Eye (tissue), 1 donor: ENCODE measurements around the gene MZT1.

Experiments
- DNase-seq: peaks from one replicate; pipeline ENCODE4 v3.0.0-alpha.2; 2015

The MZT1 gene

GRCh38 chr13:72727417-72728289, at the start of gene MZT1, which contains the start of gene BORA:
Gene MZT1, minus strand, starts transcription at chr13:72727629. Its CDS starts 27 bp downstream, at chr13:72727602.
Gene BORA, plus strand, starts transcription at chr13:72727923. Its CDS starts 1,018 bp downstream, at chr13:72728941.
- peak; percentile 98 for DNase-seq

- DNase-seq = no peak
Measured at GRCh38 chr13:72774019-72774418, 46.6 kb upstream of the MZT1 start.

- no peak for DNase-seq
Measured at GRCh38 chr13:72763411-72763810, 36.0 kb upstream of the MZT1 start.

- no peak for DNase-seq
Measured at GRCh38 chr13:72760189-72760588, 32.8 kb upstream of the MZT1 start.

GRCh38 chr13:72757792-72758535, 30.5 kb upstream of the MZT1 start:
- no peak for DNase-seq

- DNase-seq = no peak
Measured at GRCh38 chr13:72754111-72754510, 26.7 kb upstream of the MZT1 start.

GRCh38 chr13:72751220-72751619, 23.8 kb upstream of the MZT1 start:
- no peak for DNase-seq

- DNase-seq = no peak
Measured at GRCh38 chr13:72745260-72745659, 17.8 kb upstream of the MZT1 start.

- no peak for DNase-seq
Measured at GRCh38 chr13:72740015-72740414, 12.6 kb upstream of the MZT1 start.

GRCh38 chr13:72737033-72737432, 9.6 kb upstream of the MZT1 start:
- DNase-seq = no peak

- DNase-seq = no peak
Measured at GRCh38 chr13:72728290-72728605, 819 bp upstream of the MZT1 start.

GRCh38 chr13:72726726-72727416, 558 bp downstream of the MZT1 start:
- no peak for DNase-seq

- peak; percentile 22 for DNase-seq
Measured at GRCh38 chr13:72726185-72726584, 1.2 kb downstream of the MZT1 start.

GRCh38 chr13:72716776-72717175, 10.7 kb downstream of the MZT1 start:
- no peak for DNase-seq

GRCh38 chr13:72700509-72700908, 26.9 kb downstream of the MZT1 start:
- no peak for DNase-seq

GRCh38 chr13:72698164-72698563, 29.3 kb downstream of the MZT1 start:
- no peak for DNase-seq

- peak; percentile 45 for DNase-seq
Measured at GRCh38 chr13:72696579-72696978, 30.9 kb downstream of the MZT1 start.

- DNase-seq = no peak
Measured at GRCh38 chr13:72694314-72694713, 33.1 kb downstream of the MZT1 start.

- no peak for DNase-seq
Measured at GRCh38 chr13:72693832-72694231, 33.6 kb downstream of the MZT1 start.

GRCh38 chr13:72692884-72693514, 34.4 kb downstream of the MZT1 start:
- no peak for DNase-seq

GRCh38 chr13:72689181-72689696, 38.2 kb downstream of the MZT1 start:
- no peak for DNase-seq

- DNase-seq = no peak
Measured at GRCh38 chr13:72686766-72687165, 40.7 kb downstream of the MZT1 start.

- DNase-seq = no peak
Measured at GRCh38 chr13:72680353-72680752, 47.1 kb downstream of the MZT1 start.
